Sigmoid colon (tissue), 7 donors: ENCODE measurements around the gene ACACA. TPM values are rescaled to one million over a fixed set of nuclear protein-coding genes. Genes with fewer than 3 reads are reported as not detected.

ENCODE experiments used
- DNase-seq: peaks from one replicate; pipeline ENCODE4 v3.0.0-alpha.2; 2019
- H3K27ac ChIP-seq, 4 donors: fragments of 200-600 bp; sonication (generic); one replicate each; pipeline ENCODE4 v1.5.1; 2016 to 2019; ENCODE audit warnings: mild to moderate bottlenecking in 1 of 4
- H3K27me3 ChIP-seq, 3 donors: fragments of 200-600 bp; sonication (generic); one replicate each; pipeline ENCODE4 v1.5.1; 2019; ENCODE audit warnings: mild to moderate bottlenecking in 1 of 3
- H3K36me3 ChIP-seq, 4 donors: fragments of 200-600 bp; sonication (generic); one replicate each; pipeline ENCODE4 v1.5.1; 2016 to 2019
- H3K4me1 ChIP-seq, 4 donors: fragments of 200-600 bp; sonication (generic); one replicate each; pipeline ENCODE4 v1.5.1; 2017 to 2019
- H3K4me3 ChIP-seq, 4 donors: fragments of 200-600 bp; sonication (generic); one replicate each; pipeline ENCODE4 v1.5.1; 2017 to 2019; ENCODE audit warnings: mild to moderate bottlenecking in 2 of 4, moderate library complexity in 1 of 4
- H3K9me3 ChIP-seq, 4 donors: fragments of 200-600 bp in 3 of 4; sonication (generic) in 3 of 4; one replicate each; pipeline versions ENCODE4 v1.5.1 to v1.6.1; 2013 to 2019
- CTCF ChIP-seq, 4 experiments: fragments of 450-650 bp in 3 of 4; fragments of 200-600 bp in 1 of 4; IDR thresholded peaks; one replicate each; pipeline ENCODE4 v1.5.1; 2016 to 2019; ENCODE audit warnings: antibody characterized with exemption in 4 of 4, mild to moderate bottlenecking in 3 of 4, moderate library complexity in 2 of 4
- EP300 ChIP-seq, 4 donors: sonication (generic); formaldehyde crosslinking; IDR thresholded peaks; one replicate each; pipeline ENCODE4 v1.6.1; 2017; ENCODE audit warnings: antibody characterized with exemption in 4 of 4
- POLR2A ChIP-seq, 2 donors: fragments of 450-650 bp; IDR thresholded peaks; one replicate each; pipeline ENCODE4 v1.6.1; 2016; ENCODE audit warnings: antibody characterized with exemption in 2 of 2, mild to moderate bottlenecking in 2 of 2, moderate library complexity in 2 of 2
- POLR2AphosphoS5 ChIP-seq, 4 donors: sonication (generic); formaldehyde crosslinking; IDR thresholded peaks; one replicate each; pipeline ENCODE4 v1.6.1; 2017; ENCODE audit warnings: antibody characterized with exemption in 4 of 4
- WGBS, 2 donors: extraction: QIAGEN DNeasy Blood & Tissue Kit; methylation state at CpG; one replicate each; pipeline ENCODE4 v1.1.7; 2013; 5-methylcytosine and 5-hydroxymethylcytosine counted together
- intact Hi-C: fragments of 100-400 bp; cut with DNase I; formaldehyde crosslinking; loops from one replicate; pipeline ENCODE4 v1.15.1; 2023
- polyA plus RNA-seq, 3 donors: library from polyadenylated mRNA; stranded (reverse); fragments of 200-250 nt; gene quantifications; one replicate each; pipeline ENCODE4 v1.2.3, GENCODE V29; 2013
- total RNA-seq, 4 donors: library from RNA; depleted of rRNA; stranded (reverse); fragments of >200 nt; gene quantifications; one replicate each; pipeline ENCODE4 v1.1.0, GENCODE V29; 2016
- donor health status: healthy with polysubstance abuse.
- donor health status: Bipolar disorder and iron deficiency.
- donor health status: healthy.

Gene ACACA
- total and polyA plus RNA-seq, 7 donors: 10.8 to 38.9 (median 27.6) TPM

GRCh38 chr17:37384560-37385149, 22.0 kb downstream of the ACACA start:
- intact Hi-C loops: no loop called here

GRCh38 chr17:37382056-37382455, 24.6 kb downstream of the ACACA start:
- TF ChIP-seq POLR2AphosphoS5 (IDR thresholded peaks at IDR 0.05) (no peak), CTCF (IDR thresholded peaks at IDR 0.05) (no peak), EP300 (IDR thresholded peaks at IDR 0.05) (no peak)
- H3K4me3 ChIP-seq: no peak overlapping the region

More at GRCh38 chr17:37384560-37385149, 22.0 kb downstream of the ACACA start:
- H3K9me3 ChIP-seq: no peaks in the 10 kb centered on the region
- no peak overlapping the region for H3K4me3 ChIP-seq
- no peaks in the 10 kb centered on the region for H3K27me3 ChIP-seq
- TF ChIP-seq CTCF (IDR thresholded peaks at IDR 0.05) (no peak), POLR2AphosphoS5 (IDR thresholded peaks at IDR 0.05) (no peak), EP300 (IDR thresholded peaks at IDR 0.05) (no peak), POLR2A (IDR thresholded peaks at IDR 0.05) (no peak)
- H3K4me1 ChIP-seq: no peaks in the 10 kb centered on the region
- DNase-seq: no peak
- no peaks in the 10 kb centered on the region for H3K36me3 ChIP-seq
- 31 to 71% methylated on average over 3 of the region's 3 CpGs for WGBS, 2 donors
- no peak overlapping the region for H3K27ac ChIP-seq

GRCh38 chr17:37375706-37376105, 30.9 kb downstream of the ACACA start, which contains the start of gene C17orf78:
TSS of gene C17orf78 (plus strand) at chr17:37375985. CDS start at chr17:37376093, 108 bp downstream.
- TF ChIP-seq POLR2AphosphoS5 (IDR thresholded peaks at IDR 0.05) (no peak), CTCF (IDR thresholded peaks at IDR 0.05) (no peak), EP300 (IDR thresholded peaks at IDR 0.05) (no peak), POLR2A (IDR thresholded peaks at IDR 0.05) (no peak)
- no peak within 1 kb of the TSS for H3K4me3 ChIP-seq
- WGBS, 2 donors: 68 to 87% methylated on average over 7 of the region's 7 CpGs
- no peaks in the 10 kb centered on the region for H3K9me3 ChIP-seq
- no peak for DNase-seq
- no peaks in the 10 kb centered on the region for H3K27me3 ChIP-seq
- H3K4me1 ChIP-seq: peaks cover 0 to 3% (median 0%) of the 10 kb centered on the region in 4 donors
- intact Hi-C loops: loop anchor here (10.0 kb wide), 1 partner anchor 121 kb away; no protein-coding TSS in a partner anchor
- H3K27ac ChIP-seq: no peak within 1 kb of the TSS
- H3K36me3 ChIP-seq: no peaks in the 10 kb centered on the region

More at GRCh38 chr17:37382056-37382455, 24.6 kb downstream of the ACACA start:
- WGBS, 2 donors: 95 to 98% methylated on average over 1 of the region's 1 CpG
- no peak for DNase-seq
- Histone ChIP-seq H3K27ac (no peak overlapping the region), H3K4me1 (no peaks in the 10 kb centered on the region), H3K9me3 (no peaks in the 10 kb centered on the region), H3K27me3 (no peaks in the 10 kb centered on the region), H3K36me3 (no peaks in the 10 kb centered on the region)
- intact Hi-C loops: no loop called here

GRCh38 chr17:37373530-37374159, 33.0 kb downstream of the ACACA start:
- Histone ChIP-seq H3K27me3 (no peaks in the 10 kb centered on the region), H3K9me3 (no peaks in the 10 kb centered on the region), H3K36me3 (no peaks in the 10 kb centered on the region), H3K4me3 (no peak overlapping the region), H3K27ac (no peak overlapping the region), H3K4me1 (peaks cover 0 to 3% (median 0%) of the 10 kb centered on the region in 4 donors)
- DNase-seq: no peak
- intact Hi-C loops: loop anchor here (10.0 kb wide), 1 partner anchor 119 kb away; no protein-coding TSS in a partner anchor
- 3 to 5% methylated on average over 4 of the region's 4 CpGs for WGBS, 2 donors
- TF ChIP-seq POLR2A (IDR thresholded peaks at IDR 0.05) (no peak), CTCF (IDR thresholded peaks at IDR 0.05) (peak; percentile 85 to 99 (median 96))
